ENCODE data around the gene SZT2. TPM values are rescaled to one million over a fixed set of nuclear protein-coding genes. Genes with fewer than 3 reads are reported as not detected.
"Not testable (repeated sequence)": the region's sequence is repeated elsewhere in the genome, so short reads cannot be mapped to it uniquely, and the experiment has no call there.

SZT2 gene
- total RNA-seq, 1 donor from 2014 or later, result 30.0 TPM

GRCh38 chr1:43472087-43472462, 82.4 kb downstream of the SZT2 start:
- no peaks in the 10 kb centered on the region for H3K27me3 Mint-ChIP-seq (ENCODE audit: low read depth, unreplicated experiment)
- peak overlapping the region; percentile 99 for H3K27ac Mint-ChIP-seq (ENCODE audit: unreplicated experiment)
- H3K4me1 Mint-ChIP-seq (ENCODE audit: low read depth, unreplicated experiment), result peaks cover 38% of the 10 kb centered on the region
- Histone ChIP-seq H3K4me2 (ENCODE audit: low read length) (peak overlapping the region; percentile 67), H3K9me3 (ENCODE audit: insufficient read depth, low read depth, low read length) (no peaks in the 10 kb centered on the region), H2AFZ (ENCODE audit: low read depth, low read length) (peak overlapping the region; percentile 46), H3K27ac (ENCODE audit: low read depth, low read length) (peak overlapping the region; percentile 99), H3K9ac (ENCODE audit: low read length) (peak overlapping the region; percentile 82), H3K27me3 (ENCODE audit: insufficient read depth, low read length) (no peaks in the 10 kb centered on the region), H4K20me1 (ENCODE audit: insufficient read depth, low read length) (no peaks in the 10 kb centered on the region), H3K79me2 (ENCODE audit: insufficient read depth, low read length) (no peaks in the 10 kb centered on the region), H3K4me1 (ENCODE audit: insufficient read depth, low read length) (peaks cover 38% of the 10 kb centered on the region), H3K4me3 (ENCODE audit: insufficient read depth, low read depth, low read length) (peak overlapping the region; percentile 7), H3K36me3 (ENCODE audit: insufficient read depth, low read length) (no peaks in the 10 kb centered on the region)
- DNase-seq (ENCODE audit: low read depth) (no peak), FAIRE-seq (no peak)
- H3K9me3 Mint-ChIP-seq (ENCODE audit: unreplicated experiment), result no peaks in the 10 kb centered on the region
- no peak overlapping the region for H3K4me3 Mint-ChIP-seq (ENCODE audit: unreplicated experiment)
- TF ChIP-seq, protein P1, sequence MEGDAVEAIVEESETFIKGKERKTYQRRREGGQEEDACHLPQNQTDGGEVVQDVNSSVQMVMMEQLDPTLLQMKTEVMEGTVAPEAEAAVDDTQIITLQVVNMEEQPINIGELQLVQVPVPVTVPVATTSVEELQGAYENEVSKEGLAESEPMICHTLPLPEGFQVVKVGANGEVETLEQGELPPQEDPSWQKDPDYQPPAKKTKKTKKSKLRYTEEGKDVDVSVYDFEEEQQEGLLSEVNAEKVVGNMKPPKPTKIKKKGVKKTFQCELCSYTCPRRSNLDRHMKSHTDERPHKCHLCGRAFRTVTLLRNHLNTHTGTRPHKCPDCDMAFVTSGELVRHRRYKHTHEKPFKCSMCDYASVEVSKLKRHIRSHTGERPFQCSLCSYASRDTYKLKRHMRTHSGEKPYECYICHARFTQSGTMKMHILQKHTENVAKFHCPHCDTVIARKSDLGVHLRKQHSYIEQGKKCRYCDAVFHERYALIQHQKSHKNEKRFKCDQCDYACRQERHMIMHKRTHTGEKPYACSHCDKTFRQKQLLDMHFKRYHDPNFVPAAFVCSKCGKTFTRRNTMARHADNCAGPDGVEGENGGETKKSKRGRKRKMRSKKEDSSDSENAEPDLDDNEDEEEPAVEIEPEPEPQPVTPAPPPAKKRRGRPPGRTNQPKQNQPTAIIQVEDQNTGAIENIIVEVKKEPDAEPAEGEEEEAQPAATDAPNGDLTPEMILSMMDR (IDR thresholded peaks at IDR 0.05; ENCODE audit: insufficient read depth, low read depth, low read length), result no peak
- no peak for TF ChIP-seq EZH2 (IDR thresholded peaks at IDR 0.05; ENCODE audit: insufficient read depth, low read length)
- H3K36me3 Mint-ChIP-seq (ENCODE audit: low read depth, unreplicated experiment), result no peaks in the 10 kb centered on the region

DNA sequence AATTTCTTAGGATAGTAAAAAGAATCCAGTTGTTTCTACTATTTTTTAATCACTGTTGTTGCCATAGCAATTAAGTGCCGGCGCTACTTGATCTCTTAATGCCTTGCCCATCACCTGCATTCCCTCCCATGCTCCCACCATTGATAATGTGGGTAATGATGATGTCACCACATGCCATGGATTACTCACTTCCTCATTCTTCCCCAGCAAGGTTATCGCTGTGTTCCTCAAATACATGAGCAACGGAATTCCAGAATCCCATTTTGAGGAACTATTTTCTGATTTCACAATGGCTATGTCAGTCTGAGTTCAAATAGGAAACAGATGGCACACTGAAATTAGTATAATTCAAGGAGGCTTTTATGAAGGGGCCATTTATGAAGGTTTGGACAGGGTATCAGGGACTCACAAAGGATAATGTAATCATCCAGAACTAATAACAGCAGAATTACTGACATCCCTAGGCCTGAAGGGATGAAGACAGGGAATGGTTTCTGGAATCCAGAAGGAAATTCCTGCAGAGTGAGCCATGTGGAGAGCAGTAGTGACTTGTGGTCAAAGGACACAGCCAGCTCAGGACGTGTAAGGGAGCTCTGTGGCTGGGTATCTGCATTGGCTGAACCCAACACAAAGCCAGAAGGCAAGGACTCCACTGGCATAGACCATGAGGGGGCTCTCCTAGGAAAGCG, 82.9 kb downstream of the SZT2 start:
- DNase-seq (ENCODE audit: low read depth) (peak; percentile 99), FAIRE-seq (peak; percentile 100)
- H3K79me2 ChIP-seq (ENCODE audit: insufficient read depth, low read length); H3K36me3 Mint-ChIP-seq (ENCODE audit: low read depth, unreplicated experiment); H3K27me3 Mint-ChIP-seq (ENCODE audit: low read depth, unreplicated experiment); H2AFZ ChIP-seq (ENCODE audit: low read depth, low read length); H3K4me3 Mint-ChIP-seq (ENCODE audit: unreplicated experiment); H3K36me3 ChIP-seq (ENCODE audit: insufficient read depth, low read length); H3K27me3 ChIP-seq (ENCODE audit: insufficient read depth, low read length); H3K9me3 ChIP-seq (ENCODE audit: insufficient read depth, low read depth, low read length); H4K20me1 ChIP-seq (ENCODE audit: insufficient read depth, low read length); H3K9me3 Mint-ChIP-seq (ENCODE audit: unreplicated experiment): not testable (repeated sequence)
- Histone ChIP-seq H3K27ac (ENCODE audit: low read depth, low read length) (peak overlapping the region; percentile 99), H3K9ac (ENCODE audit: low read length) (peak overlapping the region; percentile 82), H3K4me1 (ENCODE audit: insufficient read depth, low read length) (peaks cover 38% of the 10 kb centered on the region), H3K4me2 (ENCODE audit: low read length) (peak overlapping the region; percentile 67), H3K4me3 (ENCODE audit: insufficient read depth, low read depth, low read length) (peak overlapping the region; percentile 22)
- peaks cover 39% of the 10 kb centered on the region for H3K4me1 Mint-ChIP-seq (ENCODE audit: low read depth, unreplicated experiment)
- H3K27ac Mint-ChIP-seq (ENCODE audit: unreplicated experiment), result peak overlapping the region; percentile 99

DNA sequence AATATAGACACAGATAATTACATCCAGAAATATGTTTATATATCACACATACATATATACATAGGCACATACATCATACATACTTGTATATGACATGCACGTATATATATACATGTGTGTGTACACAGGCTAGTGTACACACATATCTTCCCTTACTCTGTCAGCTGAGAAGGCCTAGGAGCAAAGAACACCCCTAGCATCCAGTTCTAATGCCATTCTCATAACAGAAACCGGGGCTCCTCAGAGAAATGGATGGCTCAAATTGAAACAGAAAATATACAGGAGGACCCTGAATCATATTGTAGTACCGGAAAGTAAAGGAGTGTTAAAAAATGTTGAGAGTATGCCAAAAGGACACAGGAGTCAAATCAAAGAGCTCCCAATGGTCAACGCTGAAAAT, 83.8 kb downstream of the SZT2 start:
- Histone ChIP-seq H3K9ac (ENCODE audit: low read length) (peak overlapping the region; percentile 78), H2AFZ (ENCODE audit: low read depth, low read length) (no peak overlapping the region), H4K20me1 (ENCODE audit: insufficient read depth, low read length) (no peaks in the 10 kb centered on the region), H3K36me3 (ENCODE audit: insufficient read depth, low read length) (no peaks in the 10 kb centered on the region), H3K4me3 (ENCODE audit: insufficient read depth, low read depth, low read length) (no peak overlapping the region), H3K4me2 (ENCODE audit: low read length) (peak overlapping the region; percentile 67), H3K9me3 (ENCODE audit: insufficient read depth, low read depth, low read length) (no peaks in the 10 kb centered on the region), H3K27me3 (ENCODE audit: insufficient read depth, low read length) (no peaks in the 10 kb centered on the region), H3K4me1 (ENCODE audit: insufficient read depth, low read length) (peaks cover 38% of the 10 kb centered on the region), H3K27ac (ENCODE audit: low read depth, low read length) (peak overlapping the region; percentile 99), H3K79me2 (ENCODE audit: insufficient read depth, low read length) (no peaks in the 10 kb centered on the region)
- DNase-seq (ENCODE audit: low read depth) (no peak), FAIRE-seq (no peak)
- peaks cover 39% of the 10 kb centered on the region for H3K4me1 Mint-ChIP-seq (ENCODE audit: low read depth, unreplicated experiment)
- TF ChIP-seq, protein P1 (IDR thresholded peaks at IDR 0.05; ENCODE audit: insufficient read depth, low read depth, low read length), result no peak
- no peak for TF ChIP-seq EZH2 (IDR thresholded peaks at IDR 0.05; ENCODE audit: insufficient read depth, low read length)
- no peak overlapping the region for H3K4me3 Mint-ChIP-seq (ENCODE audit: unreplicated experiment)
- H3K9me3 Mint-ChIP-seq (ENCODE audit: unreplicated experiment), result no peaks in the 10 kb centered on the region
- H3K36me3 Mint-ChIP-seq (ENCODE audit: low read depth, unreplicated experiment), result no peaks in the 10 kb centered on the region
- H3K27ac Mint-ChIP-seq (ENCODE audit: unreplicated experiment), result peak overlapping the region; percentile 99
- no peaks in the 10 kb centered on the region for H3K27me3 Mint-ChIP-seq (ENCODE audit: low read depth, unreplicated experiment)

DNA sequence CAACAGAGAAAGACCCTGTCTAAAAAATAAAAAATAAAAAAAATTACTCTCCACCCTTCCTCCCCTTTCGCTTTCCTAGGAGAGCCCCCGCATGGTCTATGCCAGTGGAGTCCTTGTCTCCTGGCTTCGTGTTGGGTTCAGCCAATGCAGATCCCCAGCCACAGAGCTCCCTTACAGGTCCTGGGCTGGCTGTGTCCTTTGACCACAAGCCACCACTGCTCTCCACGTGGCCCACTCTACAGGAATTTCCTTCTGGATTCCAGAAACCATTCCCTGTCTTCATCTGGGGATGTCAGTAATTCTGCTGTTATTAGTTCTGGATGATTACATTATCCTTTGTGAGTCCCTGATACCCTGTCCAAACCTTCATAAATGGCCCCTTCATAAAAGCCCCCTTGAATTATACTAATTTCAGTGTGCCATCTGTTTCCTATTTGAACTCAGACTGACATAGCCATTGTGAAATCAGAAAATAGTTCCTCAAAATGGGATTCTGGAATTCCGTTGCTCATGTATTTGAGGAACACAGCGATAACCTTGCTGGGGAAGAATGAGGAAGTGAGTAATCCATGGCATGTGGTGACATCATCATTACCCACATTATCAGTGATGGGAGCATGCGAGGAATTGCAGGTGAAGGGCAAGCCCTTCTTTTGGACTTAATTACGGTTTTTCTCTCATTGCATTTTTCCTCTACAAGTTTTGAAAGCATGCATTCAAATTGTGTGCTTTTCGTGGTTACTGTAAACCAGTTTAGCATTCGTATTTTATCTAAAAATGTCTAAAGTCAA, 86.1 kb downstream of the SZT2 start:
- Histone ChIP-seq H2AFZ (ENCODE audit: low read depth, low read length) (peak overlapping the region; percentile 20), H3K4me2 (ENCODE audit: low read length) (peak overlapping the region; percentile 49), H3K27ac (ENCODE audit: low read depth, low read length) (peak overlapping the region; percentile 99), H3K9ac (ENCODE audit: low read length) (peak overlapping the region; percentile 68), H3K4me1 (ENCODE audit: insufficient read depth, low read length) (peaks cover 38% of the 10 kb centered on the region)
- peak; percentile 88 for DNase-seq (ENCODE audit: low read depth)
- H3K36me3 Mint-ChIP-seq (ENCODE audit: low read depth, unreplicated experiment); H3K36me3 ChIP-seq (ENCODE audit: insufficient read depth, low read length); H3K79me2 ChIP-seq (ENCODE audit: insufficient read depth, low read length); H3K9me3 ChIP-seq (ENCODE audit: insufficient read depth, low read depth, low read length); H3K27me3 ChIP-seq (ENCODE audit: insufficient read depth, low read length); H3K27me3 Mint-ChIP-seq (ENCODE audit: low read depth, unreplicated experiment); H4K20me1 ChIP-seq (ENCODE audit: insufficient read depth, low read length); H3K4me3 ChIP-seq (ENCODE audit: insufficient read depth, low read depth, low read length); H3K9me3 Mint-ChIP-seq (ENCODE audit: unreplicated experiment): not testable (repeated sequence)
- FAIRE-seq, result peak; percentile 97
- Mint-ChIP-seq H3K27ac (ENCODE audit: unreplicated experiment) (peak overlapping the region; percentile 100), H3K4me3 (ENCODE audit: unreplicated experiment) (peak overlapping the region; percentile 72), H3K4me1 (ENCODE audit: low read depth, unreplicated experiment) (peaks cover 39% of the 10 kb centered on the region)
